HG03196 (cell line): ENCODE measurements around the gene TP53I3.
A peak's percentile ranks its signal among the peaks of the same experiment; 100 is the strongest.
"Not testable (repeated sequence)": the region's sequence is repeated elsewhere in the genome, so short reads cannot be mapped to it uniquely, and the experiment has no call there.

Experiments
- ATAC-seq: cut with Tn5 transposase; IDR thresholded peaks from one replicate; pipeline ENCODE4 v1.9.1; 2021; ENCODE audit not compliant: unreplicated experiment

Gene TP53I3

GRCh38 chr2:24084386-24085199 lies at the start of gene TP53I3:
Gene TP53I3 (minus strand): TSS chr2:24084834. CDS start chr2:24084326, 508 bp downstream.
- ATAC-seq, result peak; percentile 80

- ATAC-seq, result no peak
Measured at GRCh38 chr2:24132543-24132942, 47.9 kb upstream of the TP53I3 start.

- ATAC-seq, result no peak
Measured at GRCh38 chr2:24125956-24126355, 41.3 kb upstream of the TP53I3 start.

GRCh38 chr2:24123922-24124580 lies 39.4 kb upstream of the TP53I3 start:
- ATAC-seq, result peak; percentile 10

GRCh38 chr2:24123195-24123921 lies 38.7 kb upstream of the TP53I3 start, which contains the start of the genes FAM228B and PFN4:
Gene FAM228B (plus strand): TSS chr2:24123469. CDS start chr2:24124362, 893 bp downstream.
Gene PFN4 (minus strand): TSS chr2:24123334. CDS start chr2:24122535, 799 bp downstream.
- peak; percentile 91 for ATAC-seq

- ATAC-seq, result no peak
Measured at GRCh38 chr2:24122366-24123194, 37.9 kb upstream of the TP53I3 start.

- no peak for ATAC-seq
Measured at GRCh38 chr2:24121469-24121868, 36.8 kb upstream of the TP53I3 start.

- ATAC-seq, result no peak
Measured at GRCh38 chr2:24121066-24121465, 36.4 kb upstream of the TP53I3 start.

- no peak for ATAC-seq
Measured at GRCh38 chr2:24117902-24118301, 33.3 kb upstream of the TP53I3 start.

GRCh38 chr2:24115057-24115456 lies 30.4 kb upstream of the TP53I3 start:
- ATAC-seq, result no peak

- no peak for ATAC-seq
Measured at GRCh38 chr2:24111407-24111901, 26.8 kb upstream of the TP53I3 start.

- no peak for ATAC-seq
Measured at GRCh38 chr2:24110660-24111303, 26.1 kb upstream of the TP53I3 start.

GRCh38 chr2:24109431-24109830 lies 24.8 kb upstream of the TP53I3 start:
- ATAC-seq, result not testable (repeated sequence)

- no peak for ATAC-seq
Measured at GRCh38 chr2:24107336-24107735, 22.7 kb upstream of the TP53I3 start.

GRCh38 chr2:24106786-24107185 lies 22.2 kb upstream of the TP53I3 start:
- no peak for ATAC-seq

- no peak for ATAC-seq
Measured at GRCh38 chr2:24105816-24106215, 21.2 kb upstream of the TP53I3 start.

- ATAC-seq, result no peak
Measured at GRCh38 chr2:24104906-24105305, 20.3 kb upstream of the TP53I3 start.

- no peak for ATAC-seq
Measured at GRCh38 chr2:24104110-24104650, 19.5 kb upstream of the TP53I3 start.

GRCh38 chr2:24102677-24103076 lies 18.0 kb upstream of the TP53I3 start:
- no peak for ATAC-seq

GRCh38 chr2:24101992-24102391 lies 17.4 kb upstream of the TP53I3 start:
- no peak for ATAC-seq
